T-helper 9 cell (primary cell): ENCODE results near the gene PIK3R1.

ENCODE experiments used
- DNase-seq: peaks from one replicate; pipeline ENCODE4 v3.0.0-alpha.2; 2020

The PIK3R1 gene

GRCh38 chr5:68303038-68303738, 87.6 kb downstream of the PIK3R1 start:
- DNase-seq: no peak

GRCh38 chr5:68303754-68304420, 88.3 kb downstream of the PIK3R1 start:
- no peak for DNase-seq

DNA sequence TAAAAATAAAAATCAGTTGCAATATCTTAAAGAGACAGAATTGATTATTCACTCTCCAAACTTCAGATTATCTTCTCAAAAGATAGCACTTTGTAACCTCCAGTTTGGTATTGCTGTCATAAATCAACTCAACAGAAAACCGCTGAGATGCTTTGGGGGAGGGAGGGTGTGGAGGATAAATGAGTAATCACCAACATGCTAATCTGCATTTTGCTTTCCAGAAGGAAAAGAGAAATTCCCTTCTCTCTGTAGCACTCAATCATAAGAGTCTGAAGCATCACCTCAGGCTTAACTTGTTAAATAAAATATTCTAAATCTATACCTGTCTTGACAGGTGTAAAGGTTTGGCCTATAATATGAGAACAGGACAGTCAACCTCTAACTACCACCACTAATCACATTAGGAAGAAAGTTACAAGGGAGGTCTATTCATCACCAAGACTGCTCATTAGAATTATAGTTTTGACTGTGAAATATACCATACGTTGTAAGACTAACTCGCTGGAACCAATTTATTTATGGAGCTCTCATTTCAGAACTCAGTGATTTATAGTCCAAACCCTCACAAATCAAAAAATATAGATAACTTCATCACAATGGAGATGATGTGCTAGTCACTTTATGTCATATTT, 89.0 kb downstream of the PIK3R1 start:
- DNase-seq: no peak

- DNase-seq: no peak
Measured at GRCh38 chr5:68305223-68305870, 89.8 kb downstream of the PIK3R1 start.

GRCh38 chr5:68306361-68307014, 90.9 kb downstream of the PIK3R1 start:
- no peak for DNase-seq

- no peak for DNase-seq
Measured at GRCh38 chr5:68313336-68313735, 97.8 kb downstream of the PIK3R1 start.

DNA sequence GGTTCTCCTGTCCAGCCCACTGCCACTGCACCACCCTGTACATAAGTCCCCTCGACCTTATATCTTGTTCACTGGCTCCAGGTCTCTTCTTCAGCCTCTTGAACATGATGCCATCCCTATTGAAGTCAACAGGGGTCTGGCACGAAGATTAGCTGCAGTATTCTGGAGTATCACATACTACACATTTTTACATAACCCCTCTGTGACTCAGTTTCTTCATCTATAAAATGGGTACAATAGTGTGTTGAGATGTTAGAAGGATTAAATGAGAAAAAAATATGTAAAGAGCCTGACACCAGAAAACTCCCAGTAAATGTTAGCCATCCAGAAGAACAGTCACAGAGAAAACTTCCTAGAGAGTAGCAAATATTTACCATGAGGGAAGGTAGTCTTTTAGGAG, 98.9 kb downstream of the PIK3R1 start:
- DNase-seq: no peak

DNA sequence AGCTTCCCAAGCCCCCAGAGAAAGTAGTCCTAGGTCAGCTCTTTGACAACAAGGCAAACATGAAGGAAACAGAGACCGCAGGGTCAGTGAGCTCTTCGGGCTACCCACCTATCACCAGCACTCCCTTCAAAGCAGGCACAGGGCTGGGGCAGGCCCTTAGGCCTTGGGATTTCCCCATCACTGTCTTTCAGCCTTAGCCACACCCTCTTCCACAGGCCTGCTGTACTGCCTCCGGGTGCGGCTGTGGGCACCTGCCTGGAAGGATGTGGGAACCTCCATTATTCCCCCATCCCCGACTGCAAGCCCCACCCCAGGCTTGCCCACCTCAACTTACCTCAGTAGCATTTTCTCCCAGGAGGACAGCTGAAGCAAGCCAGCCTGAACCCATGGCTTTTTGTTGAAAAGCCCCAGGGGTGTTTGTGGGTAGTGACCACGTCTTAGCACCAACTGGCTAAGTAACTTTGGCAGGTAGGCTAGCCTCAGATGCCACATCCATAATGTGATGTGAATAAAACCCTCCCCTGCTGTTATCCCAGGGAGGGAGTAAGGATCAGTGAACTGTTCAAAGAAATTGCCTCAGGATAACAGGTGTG, 100.2 kb downstream of the PIK3R1 start:
- DNase-seq: peak; percentile 10

- no peak for DNase-seq
Measured at GRCh38 chr5:68316469-68316868, 100.9 kb downstream of the PIK3R1 start.

DNA sequence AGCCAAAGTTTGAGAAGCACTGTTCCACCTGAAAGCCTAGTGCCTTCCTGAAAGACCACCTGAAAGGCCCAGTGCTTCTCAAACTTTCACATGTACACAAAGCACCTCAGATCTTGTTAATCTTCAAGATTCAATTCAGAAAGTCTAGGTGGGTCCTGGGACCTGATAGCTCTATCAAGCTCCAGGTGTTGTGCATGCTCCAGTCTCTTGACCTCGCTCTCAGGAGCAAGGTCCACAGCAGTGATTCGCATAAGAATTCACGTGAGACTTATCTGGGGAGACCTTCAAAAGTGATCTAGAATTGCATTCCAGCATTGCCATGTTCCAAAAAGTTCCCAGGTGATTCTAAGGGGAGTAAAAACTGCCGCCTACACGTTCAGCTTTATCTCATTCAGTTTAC, 102.1 kb downstream of the PIK3R1 start:
- DNase-seq: no peak

GRCh38 chr5:68318955-68319705, 103.6 kb downstream of the PIK3R1 start:
- no peak for DNase-seq

- no peak for DNase-seq
Measured at GRCh38 chr5:68319706-68320412, 104.3 kb downstream of the PIK3R1 start.

- no peak for DNase-seq
Measured at GRCh38 chr5:68320413-68320986, 104.9 kb downstream of the PIK3R1 start.

DNA sequence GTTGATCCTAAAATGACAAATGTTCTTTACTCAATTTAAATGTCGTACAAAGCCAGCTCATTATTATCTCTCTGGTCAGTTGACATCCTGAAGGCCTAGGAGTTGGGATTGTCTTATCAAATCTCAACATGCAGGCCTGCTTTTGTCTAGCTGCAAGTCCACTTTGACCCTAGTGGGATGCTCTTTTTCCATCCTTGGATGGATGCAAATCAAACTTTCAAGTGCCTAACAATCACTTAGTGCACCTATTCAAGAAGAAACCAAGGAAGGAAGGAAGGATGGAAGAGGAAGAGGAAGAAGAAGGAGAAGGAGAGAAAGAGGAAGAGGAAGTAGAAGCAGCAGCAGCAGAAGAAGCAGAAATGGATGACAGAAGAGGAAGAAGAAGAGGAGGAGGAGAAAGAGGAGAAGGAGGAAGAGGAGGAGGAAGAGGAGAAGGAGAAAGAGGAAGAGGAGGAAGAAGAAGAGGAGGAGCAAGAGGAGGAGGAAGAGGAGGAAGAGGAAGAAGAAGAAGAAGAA, 109.6 kb downstream of the PIK3R1 start:
- no peak for DNase-seq

DNA sequence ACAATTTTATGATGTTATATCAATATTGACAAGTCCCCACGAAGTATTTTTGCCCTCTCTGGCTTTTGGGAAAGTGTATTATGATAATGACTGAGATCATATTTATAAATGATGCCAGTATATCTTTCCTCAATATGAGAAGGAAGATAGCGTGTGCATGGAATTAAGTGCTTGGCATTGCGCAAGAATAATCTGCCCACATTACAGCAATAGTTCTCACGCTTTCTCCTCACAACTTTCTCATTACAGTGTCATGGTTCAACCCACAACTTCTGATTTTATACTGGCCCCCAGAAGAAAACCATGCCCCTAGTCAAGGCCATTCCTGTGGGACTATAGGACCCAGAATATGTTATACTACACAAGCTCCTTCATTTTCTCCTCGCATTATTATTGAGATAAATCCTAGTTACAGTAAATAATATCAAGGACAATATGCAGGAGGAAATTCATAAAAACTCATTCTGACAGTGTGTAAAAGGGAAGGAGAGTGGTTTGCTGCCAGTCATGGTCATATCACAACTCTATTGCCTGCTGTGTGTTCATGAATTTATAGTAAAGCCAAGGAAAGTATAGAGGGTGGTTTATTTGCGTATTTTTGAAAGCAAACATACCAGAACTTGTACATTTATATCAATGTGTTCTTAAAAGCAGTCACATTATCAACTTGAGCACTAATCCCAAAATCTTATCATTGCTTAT, 114.1 kb downstream of the PIK3R1 start:
- no peak for DNase-seq

DNA sequence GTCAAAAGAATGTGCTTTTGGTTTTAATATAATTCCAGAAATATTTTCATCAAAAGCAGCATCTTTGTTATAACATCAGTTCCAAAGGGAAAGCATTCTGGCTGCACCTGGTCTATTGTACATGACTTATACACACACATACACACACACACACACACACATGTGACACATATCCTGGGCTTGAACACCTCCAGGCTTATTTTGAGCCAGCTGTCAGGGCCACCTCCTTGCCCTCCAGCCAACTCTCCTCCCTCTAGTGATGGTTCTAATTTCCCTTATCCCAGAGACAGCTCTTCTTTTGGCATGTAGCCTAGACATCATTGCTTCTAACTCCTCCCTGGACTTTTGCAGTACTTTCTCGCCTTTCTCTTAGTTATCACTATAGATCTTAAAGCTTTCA, 115.0 kb downstream of the PIK3R1 start:
- DNase-seq: no peak

- no peak for DNase-seq
Measured at GRCh38 chr5:68331192-68332079, 115.9 kb downstream of the PIK3R1 start.

GRCh38 chr5:68332080-68332451, 116.5 kb downstream of the PIK3R1 start:
- no peak for DNase-seq

DNA sequence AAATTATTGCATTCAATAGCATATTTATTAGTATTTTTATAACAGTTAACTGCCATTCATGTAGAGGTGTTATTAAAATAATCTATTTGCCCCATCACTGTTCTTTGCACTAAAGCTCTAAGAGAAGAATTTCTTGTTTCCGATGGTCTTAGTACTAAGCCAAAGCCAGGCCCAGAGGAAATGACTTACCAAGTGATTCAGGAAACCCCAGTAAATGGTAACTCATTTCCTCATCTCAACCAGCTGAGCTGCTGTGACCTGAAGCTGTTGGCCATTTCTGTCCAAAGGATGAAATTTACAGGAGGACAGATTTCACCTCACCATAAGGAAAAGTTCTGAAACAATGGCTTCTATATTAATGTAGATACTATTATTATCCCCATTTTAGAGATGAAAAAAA, 117.0 kb downstream of the PIK3R1 start:
- DNase-seq: no peak
